GM18498 (cell line): ENCODE measurements around the gene MRPL10.
A peak's percentile ranks its signal among the peaks of the same experiment; 100 is the strongest.

Source experiments
- ATAC-seq: cut with Tn5 transposase; IDR thresholded peaks from one replicate; pipeline ENCODE4 v1.9.1; 2021; ENCODE audit warnings: mild to moderate bottlenecking, moderate library complexity; ENCODE audit not compliant: unreplicated experiment

The MRPL10 gene

GRCh38 chr17:47831003-47831933 is at the start of gene MRPL10, which contains the start of gene LRRC46:
Gene MRPL10, minus strand, starts transcription at chr17:47831541. Its CDS starts 30 bp downstream, at chr17:47831511.
Gene LRRC46, plus strand, starts transcription at chr17:47831670. Its CDS starts 320 bp downstream, at chr17:47831990.
- peak; percentile 86 for ATAC-seq

GRCh38 chr17:47879776-47880454 is 48.6 kb upstream of the MRPL10 start:
- no peak for ATAC-seq

- ATAC-seq = no peak
Observed at GRCh38 chr17:47879028-47879585, 47.8 kb upstream of the MRPL10 start.

- no peak for ATAC-seq
Observed at GRCh38 chr17:47878203-47879027, 47.1 kb upstream of the MRPL10 start.

GRCh38 chr17:47877368-47878034 is 46.2 kb upstream of the MRPL10 start:
- ATAC-seq = no peak

GRCh38 chr17:47875011-47875985 is 44.0 kb upstream of the MRPL10 start:
- no peak for ATAC-seq

- ATAC-seq = no peak
Observed at GRCh38 chr17:47873200-47874090, 42.1 kb upstream of the MRPL10 start.

GRCh38 chr17:47872651-47873161 is 41.4 kb upstream of the MRPL10 start:
- ATAC-seq = no peak

- no peak for ATAC-seq
Observed at GRCh38 chr17:47872019-47872650, 40.8 kb upstream of the MRPL10 start.

GRCh38 chr17:47871048-47871447 is 39.7 kb upstream of the MRPL10 start:
- ATAC-seq = no peak

GRCh38 chr17:47870056-47870455 is 38.7 kb upstream of the MRPL10 start:
- ATAC-seq = no peak

- no peak for ATAC-seq
Observed at GRCh38 chr17:47869114-47869513, 37.8 kb upstream of the MRPL10 start.

- ATAC-seq = no peak
Observed at GRCh38 chr17:47867813-47868533, 36.6 kb upstream of the MRPL10 start.

GRCh38 chr17:47866941-47867340 is 35.6 kb upstream of the MRPL10 start:
- ATAC-seq = no peak

GRCh38 chr17:47864791-47865216 is 33.5 kb upstream of the MRPL10 start:
- ATAC-seq = no peak

- ATAC-seq = no peak
Observed at GRCh38 chr17:47862621-47863440, 31.5 kb upstream of the MRPL10 start.
